ENCODE results near the gene RASL12. TPM values are rescaled to one million over a fixed set of nuclear protein-coding genes. Genes with fewer than 3 reads are reported as not detected.

The RASL12 gene
- total and polyA plus RNA-seq, 2 of the 8 experiments (the other 6 are each of a cell fraction or from before 2014, with no cell fraction given): 9.5 to 10.3 TPM

GRCh38 chr15:65028338-65028737, 39.5 kb downstream of the RASL12 start (continued):
- TF ChIP-seq CHD7 (IDR thresholded peaks at IDR 0.05; ENCODE audit: insufficient replicate concordance, low read length): no peak
- TF ChIP-seq HDAC6 (IDR thresholded peaks at IDR 0.05; ENCODE audit: low read depth, low read length): no peak
- TF ChIP-seq JUN (IDR thresholded peaks at IDR 0.05; ENCODE audit: low read depth, low read length): no peak
- no peak for TF ChIP-seq SRF (IDR thresholded peaks at IDR 0.05; ENCODE audit: low read depth, low read length)
